Measurements from ENCODE around the gene RAB12.

DNA sequence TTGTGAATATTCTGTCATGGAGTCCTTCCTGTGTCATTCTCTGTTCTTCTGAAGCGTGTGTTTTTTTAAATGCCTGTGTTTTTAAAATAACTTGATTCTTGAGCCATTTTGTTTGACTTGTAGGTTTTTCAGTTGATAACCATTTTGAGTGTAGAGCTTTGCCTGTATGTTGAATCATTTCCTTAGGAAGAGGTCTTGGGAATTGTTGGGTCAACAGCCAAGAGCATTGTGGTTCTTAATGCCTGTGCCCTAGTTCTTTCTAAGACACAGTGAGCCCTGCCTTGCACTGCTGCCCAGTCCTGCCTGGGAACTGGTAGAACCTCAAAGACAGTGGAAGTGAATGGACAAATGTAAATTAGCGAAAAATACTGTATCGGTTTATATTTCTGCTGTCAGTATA is 25.9 kb downstream of the RAB12 start:
- TF ChIP-seq, protein P1, sequence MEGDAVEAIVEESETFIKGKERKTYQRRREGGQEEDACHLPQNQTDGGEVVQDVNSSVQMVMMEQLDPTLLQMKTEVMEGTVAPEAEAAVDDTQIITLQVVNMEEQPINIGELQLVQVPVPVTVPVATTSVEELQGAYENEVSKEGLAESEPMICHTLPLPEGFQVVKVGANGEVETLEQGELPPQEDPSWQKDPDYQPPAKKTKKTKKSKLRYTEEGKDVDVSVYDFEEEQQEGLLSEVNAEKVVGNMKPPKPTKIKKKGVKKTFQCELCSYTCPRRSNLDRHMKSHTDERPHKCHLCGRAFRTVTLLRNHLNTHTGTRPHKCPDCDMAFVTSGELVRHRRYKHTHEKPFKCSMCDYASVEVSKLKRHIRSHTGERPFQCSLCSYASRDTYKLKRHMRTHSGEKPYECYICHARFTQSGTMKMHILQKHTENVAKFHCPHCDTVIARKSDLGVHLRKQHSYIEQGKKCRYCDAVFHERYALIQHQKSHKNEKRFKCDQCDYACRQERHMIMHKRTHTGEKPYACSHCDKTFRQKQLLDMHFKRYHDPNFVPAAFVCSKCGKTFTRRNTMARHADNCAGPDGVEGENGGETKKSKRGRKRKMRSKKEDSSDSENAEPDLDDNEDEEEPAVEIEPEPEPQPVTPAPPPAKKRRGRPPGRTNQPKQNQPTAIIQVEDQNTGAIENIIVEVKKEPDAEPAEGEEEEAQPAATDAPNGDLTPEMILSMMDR (IDR thresholded peaks at IDR 0.05; ENCODE audit: insufficient read depth, low read depth, low read length) = no peak
- no peak for TF ChIP-seq EZH2 (IDR thresholded peaks at IDR 0.05; ENCODE audit: insufficient read depth, low read length)

All from astrocyte (in vitro differentiated cells and primary cell).